Neural cell (in vitro differentiated cells): ENCODE results near the gene CPLANE1. TPM values are rescaled to one million over a fixed set of nuclear protein-coding genes. Genes with fewer than 3 reads are reported as not detected.

Experiments used
- H2AFZ ChIP-seq: fragments of 200-600, 300-800 bp; sonication (generic), shearing (Covaris generic); 2 replicates; pipeline ENCODE4 v1.6.0; 2014; ENCODE audit warnings: low read depth, mild to moderate bottlenecking, antibody characterized with exemption, low read length, moderate library complexity
- H3F3A ChIP-seq: fragments of 200-600 bp; shearing (Covaris generic); 2 replicates; pipeline ENCODE4 v1.6.1; 2016; ENCODE audit warnings: mild to moderate bottlenecking, moderate library complexity, mixed read lengths, antibody characterized with exemption, low read length; ENCODE audit not compliant: insufficient read depth, poor library complexity, severe bottlenecking
- H3K27ac ChIP-seq: fragments of 200-600, 300-800 bp; sonication (generic), shearing (Covaris generic); 2 replicates; pipeline ENCODE4 v1.5.1; 2014; ENCODE audit warnings: mild to moderate bottlenecking, low read length, moderate library complexity
- H3K27me3 ChIP-seq: fragments of 300-800, 200-600 bp; sonication (generic), shearing (Covaris generic); 2 replicates; pipeline ENCODE4 v1.6.0; 2014; ENCODE audit warnings: mild to moderate bottlenecking, low read depth, low read length, moderate library complexity; ENCODE audit not compliant: insufficient read depth
- H3K36me3 ChIP-seq: fragments of 300-800, 200-600 bp; sonication (generic), shearing (Covaris generic); 2 replicates; pipeline ENCODE4 v1.5.1; 2014; ENCODE audit warnings: mild to moderate bottlenecking, antibody characterized with exemption, low read length, moderate library complexity; ENCODE audit not compliant: insufficient read depth
- H3K4me2 ChIP-seq: fragments of 300-800, 200-600 bp; sonication (generic), shearing (Covaris generic); 2 replicates; pipeline ENCODE4 v1.6.0; 2014; ENCODE audit warnings: mild to moderate bottlenecking, low read length
- H3K4me3 ChIP-seq: fragments of 300-800, 200-600 bp; sonication (generic), shearing (Covaris generic); 2 replicates; pipeline ENCODE4 v1.5.1; 2014; ENCODE audit warnings: mild to moderate bottlenecking, low read length, moderate library complexity
- H3K79me2 ChIP-seq: fragments of 200-600 bp; shearing (Covaris generic); replicated peaks from 2 replicates; pipeline ENCODE4 v1.6.0; 2014; ENCODE audit warnings: mild to moderate bottlenecking, low read length, moderate library complexity; ENCODE audit not compliant: insufficient read depth
- H3K9ac ChIP-seq: fragments of 300-800, 200-600 bp; sonication (generic), shearing (Covaris generic); 2 replicates; pipeline ENCODE4 v1.6.1; 2016; ENCODE audit warnings: mild to moderate bottlenecking, low read length, mixed read lengths
- H3K9me2 ChIP-seq: fragments of 200-600 bp; shearing (Covaris generic); 2 replicates; pipeline ENCODE4 v1.6.1; 2016; ENCODE audit warnings: mild to moderate bottlenecking, low read length, mixed read lengths; ENCODE audit not compliant: insufficient read depth
- H3K9me3 ChIP-seq: fragments of 200-600, 300-800 bp; sonication (generic), shearing (Covaris generic); 2 replicates; pipeline ENCODE4 v1.6.1; 2016; ENCODE audit warnings: mild to moderate bottlenecking, mixed run types, low read length, moderate library complexity, mixed read lengths
- H4K20me1 ChIP-seq: fragments of 200-600 bp; shearing (Covaris generic); 2 replicates; pipeline ENCODE4 v1.6.1; 2016; ENCODE audit warnings: mild to moderate bottlenecking, mixed run types; ENCODE audit not compliant: insufficient read depth
- EP300 ChIP-seq: fragments of 450-650 bp; conservative IDR thresholded peaks from 2 replicates; pipeline ENCODE4 v1.6.1; 2014; ENCODE audit warnings: antibody characterized with exemption, mild to moderate bottlenecking, moderate library complexity; ENCODE audit not compliant: poor library complexity, severe bottlenecking
- EZH2 ChIP-seq: fragments of 200-600, 300-800 bp; shearing (Covaris generic), sonication (generic); IDR thresholded peaks from 2 replicates; pipeline ENCODE4 v1.6.1; 2014; ENCODE audit warnings: antibody characterized with exemption, low read length, borderline replicate concordance, mild to moderate bottlenecking; ENCODE audit not compliant: insufficient read depth, poor library complexity, severe bottlenecking
- MXI1 ChIP-seq: fragments of 450-650 bp; conservative IDR thresholded peaks from 2 replicates; pipeline ENCODE4 v1.6.1; 2014; ENCODE audit warnings: antibody characterized with exemption, mild to moderate bottlenecking; ENCODE audit not compliant: poor library complexity, severe bottlenecking
- POLR2AphosphoS5 ChIP-seq: IDR thresholded peaks from 2 replicates; pipeline ENCODE4 v1.6.1; 2012
- RAD21 ChIP-seq: fragments of 450-650 bp; conservative IDR thresholded peaks from 2 replicates; pipeline ENCODE4 v1.6.1; 2014; ENCODE audit warnings: antibody characterized with exemption, mild to moderate bottlenecking, moderate library complexity
- SMC3 ChIP-seq: fragments of 450-650 bp; conservative IDR thresholded peaks from 2 replicates; pipeline ENCODE4 v1.6.1; 2014; ENCODE audit warnings: antibody characterized with exemption, mild to moderate bottlenecking, moderate library complexity; ENCODE audit not compliant: poor library complexity
- TAF1 ChIP-seq: IDR thresholded peaks from 2 replicates; pipeline ENCODE4 v1.6.1; 2012; ENCODE audit warnings: low read depth
- polyA plus RNA-seq: library from polyadenylated mRNA; depleted of rRNA; stranded (reverse); fragments of >200 nt; gene quantifications from 2 replicates; pipeline ENCODE4 v1.2.3, GENCODE V29; 2014
- TF ChIP-seq, protein P1 (sequence below): IDR thresholded peaks from 2 replicates; pipeline ENCODE4 v1.6.1; 2012; ENCODE audit warnings: borderline replicate concordance
- TF ChIP-seq, protein P2 (sequence below): fragments of 450-650 bp; IDR thresholded peaks from 2 replicates; pipeline ENCODE4 v1.5.1; 2014; ENCODE audit warnings: antibody characterized with exemption, mild to moderate bottlenecking, moderate library complexity; ENCODE audit not compliant: poor library complexity, severe bottlenecking

CPLANE1 gene
- polyA plus RNA-seq, 1 donor from 2014 or later: 26.0 TPM

DNA sequence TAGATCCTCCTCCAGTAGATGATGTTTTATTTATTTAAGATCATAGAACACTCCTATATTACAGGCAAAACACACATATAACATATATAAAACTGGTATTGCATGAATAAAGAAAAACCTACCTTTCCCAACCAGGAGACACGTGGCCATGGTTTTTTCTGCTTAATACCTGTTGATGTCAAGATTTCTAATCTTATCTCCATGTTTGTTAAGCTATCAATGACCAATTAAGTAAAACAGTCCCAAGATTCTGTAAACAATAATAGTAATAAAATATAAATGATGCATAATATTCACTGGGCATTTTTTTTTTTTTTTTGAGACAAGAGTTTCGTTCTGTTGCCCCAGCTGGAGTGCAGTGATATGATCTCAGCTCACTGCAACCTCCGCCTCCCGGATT, 1.7 kb downstream of the CPLANE1 start:
- no peaks in the 10 kb centered on the region for H3K9me3 ChIP-seq
- H3K27me3 ChIP-seq: no peaks in the 10 kb centered on the region
- H3K4me3 ChIP-seq: peak overlapping the region; percentile 80
- no peak overlapping the region for H3K9ac ChIP-seq
- no peak for TF ChIP-seq SMC3
- TF ChIP-seq RAD21: no peak
- no peak for TF ChIP-seq POLR2AphosphoS5
- TF ChIP-seq TAF1: no peak
- TF ChIP-seq EP300: no peak
- no peak for TF ChIP-seq EZH2
- no peak for TF ChIP-seq MXI1
- no peaks in the 10 kb centered on the region for H4K20me1 ChIP-seq
- peaks cover 5% of the 10 kb centered on the region for H3F3A ChIP-seq
- H3K4me2 ChIP-seq: no peak overlapping the region
- H3K27ac ChIP-seq: no peak overlapping the region
- peaks cover 8% of the 10 kb centered on the region for H3K79me2 ChIP-seq
- no peaks in the 10 kb centered on the region for H3K36me3 ChIP-seq
- H2AFZ ChIP-seq: no peak overlapping the region
- no peaks in the 10 kb centered on the region for H3K9me2 ChIP-seq

DNA sequence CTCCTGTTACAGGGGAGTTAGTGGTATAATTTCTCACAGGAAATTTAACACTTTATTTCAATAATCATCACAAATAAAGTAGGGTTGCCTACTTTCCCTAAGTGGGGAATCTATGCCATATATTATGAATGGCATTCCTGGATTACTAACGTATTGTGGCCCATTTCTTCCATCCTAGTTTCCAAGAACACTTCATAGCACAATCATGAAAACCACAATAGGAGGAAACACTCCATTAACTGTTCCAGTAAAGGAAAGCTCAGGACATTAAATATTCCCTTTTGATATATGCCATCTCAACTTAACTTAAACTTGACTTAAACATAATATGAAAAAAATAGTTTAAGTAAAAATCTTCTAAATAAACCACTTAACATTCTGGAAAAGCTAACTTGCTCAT, 2.1 kb downstream of the CPLANE1 start:
- H3K4me2 ChIP-seq: no peak overlapping the region
- H4K20me1 ChIP-seq: no peaks in the 10 kb centered on the region
- H3F3A ChIP-seq: peaks cover 5% of the 10 kb centered on the region
- H3K9ac ChIP-seq: no peak overlapping the region
- H3K4me3 ChIP-seq: peak overlapping the region; percentile 80
- no peaks in the 10 kb centered on the region for H3K27me3 ChIP-seq
- no peak overlapping the region for H2AFZ ChIP-seq
- H3K36me3 ChIP-seq: no peaks in the 10 kb centered on the region
- peaks cover 8% of the 10 kb centered on the region for H3K79me2 ChIP-seq
- no peak for TF ChIP-seq MXI1
- TF ChIP-seq, protein P1, sequence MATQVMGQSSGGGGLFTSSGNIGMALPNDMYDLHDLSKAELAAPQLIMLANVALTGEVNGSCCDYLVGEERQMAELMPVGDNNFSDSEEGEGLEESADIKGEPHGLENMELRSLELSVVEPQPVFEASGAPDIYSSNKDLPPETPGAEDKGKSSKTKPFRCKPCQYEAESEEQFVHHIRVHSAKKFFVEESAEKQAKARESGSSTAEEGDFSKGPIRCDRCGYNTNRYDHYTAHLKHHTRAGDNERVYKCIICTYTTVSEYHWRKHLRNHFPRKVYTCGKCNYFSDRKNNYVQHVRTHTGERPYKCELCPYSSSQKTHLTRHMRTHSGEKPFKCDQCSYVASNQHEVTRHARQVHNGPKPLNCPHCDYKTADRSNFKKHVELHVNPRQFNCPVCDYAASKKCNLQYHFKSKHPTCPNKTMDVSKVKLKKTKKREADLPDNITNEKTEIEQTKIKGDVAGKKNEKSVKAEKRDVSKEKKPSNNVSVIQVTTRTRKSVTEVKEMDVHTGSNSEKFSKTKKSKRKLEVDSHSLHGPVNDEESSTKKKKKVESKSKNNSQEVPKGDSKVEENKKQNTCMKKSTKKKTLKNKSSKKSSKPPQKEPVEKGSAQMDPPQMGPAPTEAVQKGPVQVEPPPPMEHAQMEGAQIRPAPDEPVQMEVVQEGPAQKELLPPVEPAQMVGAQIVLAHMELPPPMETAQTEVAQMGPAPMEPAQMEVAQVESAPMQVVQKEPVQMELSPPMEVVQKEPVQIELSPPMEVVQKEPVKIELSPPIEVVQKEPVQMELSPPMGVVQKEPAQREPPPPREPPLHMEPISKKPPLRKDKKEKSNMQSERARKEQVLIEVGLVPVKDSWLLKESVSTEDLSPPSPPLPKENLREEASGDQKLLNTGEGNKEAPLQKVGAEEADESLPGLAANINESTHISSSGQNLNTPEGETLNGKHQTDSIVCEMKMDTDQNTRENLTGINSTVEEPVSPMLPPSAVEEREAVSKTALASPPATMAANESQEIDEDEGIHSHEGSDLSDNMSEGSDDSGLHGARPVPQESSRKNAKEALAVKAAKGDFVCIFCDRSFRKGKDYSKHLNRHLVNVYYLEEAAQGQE: no peak
- no peak for TF ChIP-seq TAF1
- TF ChIP-seq, protein P2, sequence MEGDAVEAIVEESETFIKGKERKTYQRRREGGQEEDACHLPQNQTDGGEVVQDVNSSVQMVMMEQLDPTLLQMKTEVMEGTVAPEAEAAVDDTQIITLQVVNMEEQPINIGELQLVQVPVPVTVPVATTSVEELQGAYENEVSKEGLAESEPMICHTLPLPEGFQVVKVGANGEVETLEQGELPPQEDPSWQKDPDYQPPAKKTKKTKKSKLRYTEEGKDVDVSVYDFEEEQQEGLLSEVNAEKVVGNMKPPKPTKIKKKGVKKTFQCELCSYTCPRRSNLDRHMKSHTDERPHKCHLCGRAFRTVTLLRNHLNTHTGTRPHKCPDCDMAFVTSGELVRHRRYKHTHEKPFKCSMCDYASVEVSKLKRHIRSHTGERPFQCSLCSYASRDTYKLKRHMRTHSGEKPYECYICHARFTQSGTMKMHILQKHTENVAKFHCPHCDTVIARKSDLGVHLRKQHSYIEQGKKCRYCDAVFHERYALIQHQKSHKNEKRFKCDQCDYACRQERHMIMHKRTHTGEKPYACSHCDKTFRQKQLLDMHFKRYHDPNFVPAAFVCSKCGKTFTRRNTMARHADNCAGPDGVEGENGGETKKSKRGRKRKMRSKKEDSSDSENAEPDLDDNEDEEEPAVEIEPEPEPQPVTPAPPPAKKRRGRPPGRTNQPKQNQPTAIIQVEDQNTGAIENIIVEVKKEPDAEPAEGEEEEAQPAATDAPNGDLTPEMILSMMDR: no peak
- no peak for TF ChIP-seq RAD21
- TF ChIP-seq EP300: no peak
- TF ChIP-seq EZH2: no peak
- no peak for TF ChIP-seq SMC3
- no peaks in the 10 kb centered on the region for H3K9me2 ChIP-seq
- H3K9me3 ChIP-seq: no peaks in the 10 kb centered on the region
- no peak overlapping the region for H3K27ac ChIP-seq

DNA sequence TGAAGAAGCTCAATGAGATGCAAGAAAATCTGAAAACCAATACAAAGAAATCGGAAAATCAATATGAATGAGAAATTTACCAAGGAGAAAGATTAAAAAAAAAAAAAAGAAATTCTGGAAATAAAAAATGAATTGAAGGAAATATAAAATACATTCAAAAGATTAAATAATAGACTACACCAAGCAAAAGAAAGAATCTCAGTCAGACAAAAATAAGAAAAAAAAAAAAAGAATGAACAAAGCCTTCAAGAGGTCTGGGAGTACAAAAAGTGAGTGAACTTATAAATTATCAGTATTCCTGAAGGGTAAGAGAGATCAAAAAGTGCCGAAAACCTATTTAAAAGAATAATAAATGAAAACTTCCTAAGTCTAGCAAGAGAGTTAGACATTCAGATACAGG, 14.9 kb downstream of the CPLANE1 start:
- Histone ChIP-seq H3K79me2 (peaks cover 4% of the 10 kb centered on the region), H3K27ac (no peak overlapping the region), H3K4me2 (no peak overlapping the region), H3K9me3 (no peaks in the 10 kb centered on the region), H4K20me1 (no peaks in the 10 kb centered on the region), H3K9ac (no peak overlapping the region), H3K4me3 (no peak overlapping the region), H3K9me2 (no peaks in the 10 kb centered on the region), H3K27me3 (no peaks in the 10 kb centered on the region), H2AFZ (no peak overlapping the region), H3K36me3 (no peaks in the 10 kb centered on the region), H3F3A (no peaks in the 10 kb centered on the region)
- TF ChIP-seq EZH2 (no peak), RAD21 (no peak), POLR2AphosphoS5 (no peak), TAF1 (no peak), SMC3 (no peak)
